GM19397 (cell line): Measurements from ENCODE around the gene SDK2.

Source experiments
- ATAC-seq: cut with Tn5 transposase; IDR thresholded peaks from one replicate; pipeline ENCODE4 v1.9.1; 2021; ENCODE audit warnings: mild to moderate bottlenecking, moderate library complexity; ENCODE audit not compliant: unreplicated experiment

The SDK2 gene

GRCh38 chr17:73289549-73290254, 354.5 kb downstream of the SDK2 start:
- ATAC-seq, result no peak

- no peak for ATAC-seq
Observed at GRCh38 chr17:73288534-73289302, 355.5 kb downstream of the SDK2 start.

- no peak for ATAC-seq
Observed at GRCh38 chr17:73286863-73287296, 357.4 kb downstream of the SDK2 start.

- ATAC-seq, result no peak
Observed at GRCh38 chr17:73285916-73286862, 358.1 kb downstream of the SDK2 start.

GRCh38 chr17:73285603-73285908, 358.7 kb downstream of the SDK2 start:
- ATAC-seq, result no peak

- ATAC-seq, result no peak
Observed at GRCh38 chr17:73284906-73285602, 359.2 kb downstream of the SDK2 start.
